Calu3 (cell line): ENCODE data around the gene ARHGEF10L. TPM values are rescaled to one million over a fixed set of nuclear protein-coding genes. Genes with fewer than 3 reads are reported as not detected.

Source experiments
- BruUV-seq: library from RNA; stranded (reverse); fragments of 400-500 nt; replicated peaks from 2 replicates; lab custom pipeline; 2021; lab: Mats Ljungman, UMichigan
- CTCF ChIA-PET: fragments of 300-600 bp; sonication (Branson Sonifier 250); formaldehyde crosslinking; loops from one replicate; lab custom pipeline; 2022; ENCODE audit warnings: antibody characterized with exemption; lab: Charles Lee
- DNase-seq: peaks from one replicate; pipeline ENCODE4 v3.0.0; 2022
- H3K27ac Mint-ChIP-seq: one replicate; pipeline ENCODE4 v1.8.0; 2022; ENCODE audit warnings: mixed read lengths; ENCODE audit not compliant: unreplicated experiment
- H3K27me3 Mint-ChIP-seq: one replicate; pipeline ENCODE4 v1.8.0; 2022; ENCODE audit warnings: mixed read lengths; ENCODE audit not compliant: unreplicated experiment
- H3K36me3 Mint-ChIP-seq: one replicate; pipeline ENCODE4 v1.8.0; 2022; ENCODE audit warnings: mild to moderate bottlenecking, moderate library complexity, mixed read lengths; ENCODE audit not compliant: insufficient read depth, unreplicated experiment
- H3K4me1 Mint-ChIP-seq: one replicate; pipeline ENCODE4 v1.8.0; 2022; ENCODE audit warnings: mild to moderate bottlenecking, low read depth, mixed read lengths; ENCODE audit not compliant: unreplicated experiment
- H3K4me3 Mint-ChIP-seq: one replicate; pipeline ENCODE4 v1.8.0; 2022; ENCODE audit warnings: mild to moderate bottlenecking, low read depth, moderate library complexity, mixed read lengths; ENCODE audit not compliant: unreplicated experiment
- H3K9me3 Mint-ChIP-seq: one replicate; pipeline ENCODE4 v1.8.0; 2022; ENCODE audit warnings: low read depth, mixed read lengths; ENCODE audit not compliant: unreplicated experiment
- intact Hi-C: fragments of 100-400 bp; cut with micrococcal nuclease; formaldehyde crosslinking; loops from one replicate; pipeline ENCODE4 v1.10.0; 2022; ENCODE audit not compliant: unreplicated experiment
- total RNA-seq: library from RNA; stranded (reverse); gene quantifications from 2 replicates; pipeline ENCODE4 v1.2.3, GENCODE V29; 2022
- TF ChIP-seq, protein P1 (sequence below): fragments of 200-600 bp; IDR thresholded peaks from one replicate; pipeline ENCODE4 v1.8.0; 2022; ENCODE audit warnings: antibody characterized with exemption; ENCODE audit not compliant: unreplicated experiment

The ARHGEF10L gene
- total RNA-seq, 1 experiment from 2014 or later: 20.1 TPM

GRCh38 chr1:17598251-17598650 lies 58.8 kb downstream of the ARHGEF10L start:
- intact Hi-C loops: no loop called here
- TF ChIP-seq, protein P1, sequence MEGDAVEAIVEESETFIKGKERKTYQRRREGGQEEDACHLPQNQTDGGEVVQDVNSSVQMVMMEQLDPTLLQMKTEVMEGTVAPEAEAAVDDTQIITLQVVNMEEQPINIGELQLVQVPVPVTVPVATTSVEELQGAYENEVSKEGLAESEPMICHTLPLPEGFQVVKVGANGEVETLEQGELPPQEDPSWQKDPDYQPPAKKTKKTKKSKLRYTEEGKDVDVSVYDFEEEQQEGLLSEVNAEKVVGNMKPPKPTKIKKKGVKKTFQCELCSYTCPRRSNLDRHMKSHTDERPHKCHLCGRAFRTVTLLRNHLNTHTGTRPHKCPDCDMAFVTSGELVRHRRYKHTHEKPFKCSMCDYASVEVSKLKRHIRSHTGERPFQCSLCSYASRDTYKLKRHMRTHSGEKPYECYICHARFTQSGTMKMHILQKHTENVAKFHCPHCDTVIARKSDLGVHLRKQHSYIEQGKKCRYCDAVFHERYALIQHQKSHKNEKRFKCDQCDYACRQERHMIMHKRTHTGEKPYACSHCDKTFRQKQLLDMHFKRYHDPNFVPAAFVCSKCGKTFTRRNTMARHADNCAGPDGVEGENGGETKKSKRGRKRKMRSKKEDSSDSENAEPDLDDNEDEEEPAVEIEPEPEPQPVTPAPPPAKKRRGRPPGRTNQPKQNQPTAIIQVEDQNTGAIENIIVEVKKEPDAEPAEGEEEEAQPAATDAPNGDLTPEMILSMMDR: no peak
- no peak for DNase-seq
- H3K27me3 Mint-ChIP-seq: no peaks in the 10 kb centered on the region
- no TSS peak for BruUV-seq
- no peak overlapping the region for H3K27ac Mint-ChIP-seq
- H3K9me3 Mint-ChIP-seq: no peaks in the 10 kb centered on the region
- no peak overlapping the region for H3K4me3 Mint-ChIP-seq
- CTCF ChIA-PET: no interaction called here
- no peaks in the 10 kb centered on the region for H3K4me1 Mint-ChIP-seq
- no peaks in the 10 kb centered on the region for H3K36me3 Mint-ChIP-seq

DNA sequence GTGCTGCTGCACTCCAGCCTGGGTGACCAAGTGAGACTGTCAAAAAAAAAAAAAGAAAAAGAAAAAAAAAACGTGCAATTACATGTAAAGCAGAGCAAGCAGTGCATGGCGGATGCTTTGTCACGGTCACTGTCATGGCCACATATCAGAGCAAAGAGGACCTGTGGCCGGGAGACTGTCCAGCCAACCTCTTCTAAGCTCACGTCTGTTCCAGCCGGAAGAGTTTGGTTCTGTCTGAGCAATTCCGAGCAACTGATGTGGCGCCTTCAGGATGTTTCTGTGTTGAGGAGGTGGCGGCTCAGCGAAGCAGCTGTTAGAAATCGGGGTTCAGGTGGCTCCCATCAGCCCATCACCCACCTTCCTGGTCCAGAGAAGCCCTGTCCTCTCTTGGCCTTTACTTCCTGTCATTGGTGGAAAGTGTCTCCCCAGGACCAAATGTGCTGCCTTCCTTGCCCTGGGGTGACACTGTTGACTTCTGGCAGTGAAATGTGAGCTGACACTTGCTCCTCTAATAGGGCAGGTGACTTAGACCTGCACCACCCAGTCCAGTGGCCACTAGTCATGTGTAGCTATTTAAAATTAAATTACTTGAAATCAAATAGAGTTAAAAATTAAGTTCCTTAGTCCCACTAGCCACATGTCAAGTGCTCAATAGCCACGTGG lies 59.9 kb downstream of the ARHGEF10L start:
- Mint-ChIP-seq H3K27ac (no peak overlapping the region), H3K27me3 (no peaks in the 10 kb centered on the region), H3K4me1 (no peaks in the 10 kb centered on the region), H3K9me3 (no peaks in the 10 kb centered on the region), H3K36me3 (no peaks in the 10 kb centered on the region), H3K4me3 (no peak overlapping the region)
- no TSS peak for BruUV-seq
- intact Hi-C loops: no loop called here
- DNase-seq: no peak
- TF ChIP-seq, protein P1: no peak
- CTCF ChIA-PET: interaction anchor here (0.6 to 1.0 kb wide), 2 partner anchors 49 to 105 kb away, joined by 3 read pairs; no protein-coding TSS in a partner anchor

DNA sequence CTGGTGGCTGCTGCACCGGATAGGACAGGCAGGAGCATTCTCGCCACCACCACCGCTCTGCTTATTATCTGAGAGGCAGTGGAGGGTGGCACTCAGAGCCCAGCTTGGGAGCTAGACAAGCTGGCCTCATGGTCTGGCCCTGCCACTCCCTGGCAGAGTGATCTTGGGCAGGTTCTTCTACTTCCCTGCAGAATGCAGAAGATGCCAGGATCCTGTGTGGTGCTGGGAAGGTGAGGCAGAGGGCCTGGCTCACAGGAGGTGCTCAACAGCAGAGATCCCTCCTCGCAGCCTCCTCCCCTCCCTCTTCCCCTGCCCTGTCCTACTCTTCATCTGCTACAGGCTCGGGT lies 60.4 kb downstream of the ARHGEF10L start:
- Mint-ChIP-seq H3K27me3 (no peaks in the 10 kb centered on the region), H3K9me3 (no peaks in the 10 kb centered on the region), H3K4me1 (no peaks in the 10 kb centered on the region), H3K36me3 (no peaks in the 10 kb centered on the region), H3K27ac (no peak overlapping the region), H3K4me3 (no peak overlapping the region)
- intact Hi-C loops: no loop called here
- CTCF ChIA-PET: interaction anchor here (0.6 to 1.0 kb wide), 2 partner anchors 49 to 105 kb away, joined by 3 read pairs; no protein-coding TSS in a partner anchor
- DNase-seq: no peak
- BruUV-seq: no TSS peak
- TF ChIP-seq, protein P1: no peak

DNA sequence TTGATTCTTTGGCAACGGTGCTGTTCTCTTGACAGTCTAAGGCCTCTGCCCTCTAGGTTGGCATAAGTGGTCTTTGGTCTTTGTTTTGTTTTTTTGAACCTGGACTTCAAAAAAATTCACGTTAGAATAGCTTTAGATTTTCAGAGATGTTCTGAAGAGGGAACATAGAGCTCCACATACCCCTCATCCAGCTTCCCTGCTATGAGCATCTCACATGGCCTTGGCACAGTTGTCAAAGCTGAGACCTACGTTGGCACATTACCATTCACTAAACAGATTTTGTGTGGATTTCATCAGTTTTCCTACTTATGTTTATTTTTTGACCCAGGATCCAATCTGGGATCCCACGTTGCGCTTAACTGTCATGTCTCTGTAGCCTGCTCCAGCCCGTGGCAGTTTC lies 60.8 kb downstream of the ARHGEF10L start:
- TF ChIP-seq, protein P1: no peak
- BruUV-seq: no TSS peak
- no peaks in the 10 kb centered on the region for H3K4me1 Mint-ChIP-seq
- intact Hi-C loops: no loop called here
- H3K9me3 Mint-ChIP-seq: no peaks in the 10 kb centered on the region
- H3K4me3 Mint-ChIP-seq: no peak overlapping the region
- CTCF ChIA-PET: interaction anchor here (1.0 kb wide), 1 partner anchor 106 kb away, joined by 3 read pairs; no protein-coding TSS in a partner anchor
- no peak for DNase-seq
- H3K27me3 Mint-ChIP-seq: no peaks in the 10 kb centered on the region
- H3K27ac Mint-ChIP-seq: no peak overlapping the region
- no peaks in the 10 kb centered on the region for H3K36me3 Mint-ChIP-seq
